HG03097 (cell line): ENCODE data around the gene ETHE1.
"Not testable (repeated sequence)": the region's sequence is repeated elsewhere in the genome, so short reads cannot be mapped to it uniquely, and the experiment has no call there.

ENCODE experiments used
- ATAC-seq: cut with Tn5 transposase; IDR thresholded peaks from one replicate; pipeline ENCODE4 v1.9.1; 2021; ENCODE audit not compliant: unreplicated experiment, low FRiP score

ETHE1 gene

DNA sequence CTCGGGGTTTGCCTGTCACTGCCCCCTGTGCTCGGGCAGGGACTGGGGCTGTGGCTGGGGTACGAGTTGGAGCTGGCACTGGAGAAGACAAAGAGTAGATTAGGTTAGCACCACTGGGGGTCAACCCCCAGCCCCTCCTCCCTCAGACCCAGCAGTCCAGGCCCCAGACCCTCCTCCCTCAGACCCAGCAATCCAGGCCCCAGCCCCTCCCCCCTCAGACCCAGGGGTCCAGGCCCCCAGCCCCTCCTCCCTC, 25.1 kb upstream of the ETHE1 start:
- ATAC-seq = no peak

DNA sequence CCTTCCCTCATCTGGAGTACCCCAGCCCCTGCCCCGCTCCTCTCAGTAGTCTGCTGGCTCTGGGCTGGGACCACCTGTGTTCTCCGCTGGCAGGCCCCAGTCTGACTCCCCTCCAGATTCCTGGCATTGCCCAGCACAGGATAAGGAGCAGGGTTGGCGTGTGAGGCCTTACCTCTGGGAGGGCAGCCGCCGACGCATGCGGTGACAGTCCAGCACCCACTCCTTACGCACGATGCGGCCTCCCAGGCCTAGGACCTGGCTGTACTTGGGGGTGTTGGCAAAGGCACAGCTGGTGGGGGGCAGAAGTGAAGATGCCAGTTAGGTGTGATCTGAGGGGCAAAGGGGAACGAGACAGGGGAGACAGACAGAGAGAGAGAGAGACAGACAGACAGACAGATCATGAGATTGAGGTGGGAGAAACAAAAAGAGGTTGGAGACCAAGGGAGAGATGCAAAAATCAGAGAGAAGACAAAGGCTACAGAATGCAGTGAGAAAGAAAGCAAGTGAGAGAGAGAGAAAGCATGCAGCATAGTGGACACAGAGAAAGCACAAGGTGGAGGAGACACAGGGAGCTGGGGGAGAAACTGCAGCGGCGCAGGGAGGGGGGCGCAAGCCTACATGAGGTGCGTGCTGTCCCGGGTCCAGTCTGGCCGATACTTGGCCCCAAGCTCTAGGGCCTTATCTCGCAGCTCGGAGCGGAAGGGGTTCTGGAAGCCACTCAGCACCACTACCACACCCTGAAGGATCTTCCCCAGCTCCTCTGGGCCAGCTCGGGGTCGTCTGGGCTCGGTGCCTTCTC, 24.6 kb upstream of the ETHE1 start:
- ATAC-seq = no peak

DNA sequence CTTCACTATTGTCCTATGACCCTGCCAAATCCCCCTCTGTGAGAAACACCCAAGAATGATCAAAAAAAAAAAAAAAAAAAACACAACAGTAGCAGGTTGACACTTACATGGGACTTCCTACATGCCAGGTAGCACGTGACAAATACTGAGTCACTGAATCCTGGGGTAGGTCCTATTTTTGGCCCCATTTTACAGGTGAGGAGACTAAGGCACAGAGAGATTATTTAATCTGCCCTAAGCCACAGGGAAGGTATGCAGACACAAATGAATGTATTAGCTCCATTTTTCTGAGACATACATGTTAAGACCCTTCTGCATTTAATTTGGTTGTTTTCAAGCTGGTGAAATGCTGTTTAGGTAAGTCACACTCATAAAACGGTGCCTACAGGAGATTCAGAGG, 21.7 kb upstream of the ETHE1 start:
- no peak for ATAC-seq

DNA sequence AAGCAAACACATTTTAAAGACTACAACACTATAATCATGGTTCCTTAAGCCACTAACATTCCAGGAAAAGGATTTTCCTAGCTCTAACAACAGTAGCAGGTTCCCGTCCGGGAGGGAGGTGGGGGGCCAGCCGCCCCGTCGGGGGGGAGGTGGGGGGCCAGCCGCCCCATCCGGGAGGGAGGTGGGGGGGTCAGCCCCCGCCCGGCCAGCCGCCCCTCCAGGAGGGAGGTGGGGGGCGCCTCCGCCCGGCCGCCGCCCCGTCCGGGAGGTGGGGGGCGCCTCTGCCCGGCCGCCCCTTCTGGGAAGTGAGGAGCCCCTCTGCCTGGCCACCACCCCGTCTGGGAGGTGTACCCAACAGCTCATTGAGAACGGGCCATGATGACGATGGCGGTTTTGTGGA, 20.9 kb upstream of the ETHE1 start:
- not testable (repeated sequence) for ATAC-seq

DNA sequence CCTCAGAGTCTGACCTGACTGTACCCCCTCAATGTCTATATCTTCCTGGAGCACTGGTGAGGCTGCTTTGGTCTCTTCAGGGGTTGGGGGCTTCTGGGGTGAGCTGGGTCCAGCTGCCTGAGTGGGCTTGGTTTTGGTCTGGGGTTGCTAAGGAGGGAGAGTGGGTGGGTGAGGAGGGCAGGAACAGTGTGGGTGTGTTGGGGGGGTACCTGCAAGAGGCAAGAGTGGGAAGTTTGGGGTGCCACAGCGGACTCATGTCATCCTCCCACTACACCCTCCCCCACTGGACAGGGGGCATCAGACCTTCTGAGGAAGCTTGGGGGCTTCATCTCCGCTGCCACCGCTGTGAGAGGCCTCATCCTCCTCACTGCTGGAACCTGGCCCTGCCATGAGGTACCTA, 19.6 kb upstream of the ETHE1 start:
- no peak for ATAC-seq

DNA sequence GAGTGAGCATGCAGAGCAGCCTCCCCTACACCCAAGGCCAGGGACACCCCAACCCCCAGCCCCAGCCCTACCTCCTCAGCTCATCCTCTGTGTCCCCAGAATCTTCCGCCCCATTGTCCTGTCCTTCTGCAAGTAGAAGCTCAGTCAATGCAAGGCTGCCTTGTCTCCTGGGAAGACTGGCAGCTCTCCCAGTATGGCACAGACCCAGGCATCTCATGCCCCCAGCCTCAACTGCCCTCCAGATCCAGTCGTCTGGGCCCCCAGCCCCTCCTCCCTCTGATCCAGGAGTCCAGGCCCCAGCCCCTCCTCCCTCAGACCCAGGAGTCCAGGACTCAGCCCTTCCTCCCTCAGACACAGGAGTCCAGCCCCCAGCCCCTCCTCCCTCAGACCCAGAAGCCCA, 19.0 kb upstream of the ETHE1 start:
- no peak for ATAC-seq

DNA sequence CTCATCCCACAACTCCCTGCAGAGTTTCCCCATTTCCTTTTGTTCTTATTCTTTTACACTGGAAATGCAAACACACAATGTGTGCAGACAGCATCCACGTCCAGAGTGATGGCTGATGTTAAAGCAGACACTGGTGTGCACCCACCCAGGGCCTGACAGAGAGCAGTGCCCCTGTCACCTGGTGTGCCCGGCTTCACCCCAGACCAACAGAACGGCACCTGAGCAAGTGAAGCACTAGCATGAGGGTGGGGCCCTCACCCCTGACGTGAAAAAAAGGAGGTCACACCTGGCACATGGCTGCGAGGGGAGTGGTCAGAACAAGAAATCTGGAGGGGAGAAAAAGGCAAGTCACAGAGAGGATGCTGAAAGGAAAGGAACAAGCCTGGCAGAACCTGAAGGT, 18.3 kb upstream of the ETHE1 start:
- ATAC-seq = no peak

DNA sequence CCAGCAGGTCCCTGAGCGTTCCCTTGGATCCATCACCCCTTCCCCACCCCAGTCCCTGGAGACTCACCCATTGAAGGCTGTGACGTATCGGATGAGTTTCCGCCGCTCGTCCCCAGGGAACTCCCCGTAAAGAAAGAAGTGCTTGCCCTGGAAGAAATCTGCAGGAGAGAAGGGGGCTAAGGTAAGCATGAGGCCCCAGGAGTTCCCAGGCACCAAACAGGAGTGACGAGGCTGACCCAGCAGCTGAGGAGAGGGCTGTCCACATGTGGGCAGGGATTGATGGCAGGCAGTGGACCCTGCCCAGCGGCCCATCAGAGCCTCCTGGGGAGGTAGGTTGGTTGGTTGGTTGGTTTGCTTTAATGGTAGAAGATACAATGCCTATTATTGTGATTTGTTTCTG, 17.1 kb upstream of the ETHE1 start:
- no peak for ATAC-seq

DNA sequence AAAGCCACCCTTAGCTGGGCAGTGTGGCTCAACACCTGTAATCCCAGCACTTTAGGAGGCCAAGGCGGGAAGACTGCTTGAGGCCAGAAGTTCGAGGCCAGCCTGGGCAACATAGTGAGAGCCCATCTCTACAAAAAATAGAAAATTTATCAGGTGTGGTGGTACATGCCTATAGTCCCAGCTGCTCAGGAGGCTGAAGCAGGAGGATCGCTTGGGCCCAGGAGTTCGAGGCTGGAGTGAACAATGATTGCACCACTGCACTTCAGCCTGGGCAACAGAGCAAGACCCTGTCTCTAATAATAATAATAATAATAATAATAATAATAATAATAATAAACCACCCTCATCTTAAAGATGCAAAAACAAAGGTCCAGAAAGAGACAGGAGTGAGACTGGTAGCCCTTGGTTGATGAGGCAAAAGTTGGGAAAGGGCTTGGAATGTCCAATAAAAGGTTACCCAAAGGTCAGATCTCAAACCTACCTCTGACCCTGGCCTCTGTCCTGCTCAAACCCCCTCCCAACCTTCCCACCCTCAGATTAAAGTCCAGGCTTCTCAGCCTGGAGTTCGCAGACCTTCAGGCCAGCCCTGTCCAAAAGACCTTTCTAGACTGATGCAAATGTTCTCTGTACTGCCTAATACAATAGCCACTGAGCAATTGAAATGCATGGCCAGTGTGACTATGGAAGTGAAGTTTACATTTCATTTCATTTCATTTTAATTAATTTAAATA, 15.1 kb upstream of the ETHE1 start:
- no peak for ATAC-seq

DNA sequence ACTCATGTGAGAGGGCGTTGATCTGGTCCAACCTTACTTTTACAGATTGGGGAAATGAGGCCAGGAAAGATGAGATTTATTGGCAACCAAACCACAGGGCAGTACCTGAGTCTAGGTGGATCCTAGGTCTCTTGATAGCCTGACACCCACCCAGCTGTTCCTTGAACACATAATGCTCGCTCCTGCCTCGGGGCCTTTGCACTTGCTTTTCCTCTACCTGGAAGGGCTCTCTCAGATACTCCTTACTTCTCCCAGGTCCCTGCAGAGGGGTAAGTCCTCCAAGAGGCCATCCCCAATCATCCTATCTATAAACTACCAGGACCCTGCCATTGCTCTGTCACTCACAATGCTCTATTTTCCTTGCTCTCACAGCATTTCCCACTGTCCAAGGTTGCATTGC, 13.4 kb upstream of the ETHE1 start:
- no peak for ATAC-seq

DNA sequence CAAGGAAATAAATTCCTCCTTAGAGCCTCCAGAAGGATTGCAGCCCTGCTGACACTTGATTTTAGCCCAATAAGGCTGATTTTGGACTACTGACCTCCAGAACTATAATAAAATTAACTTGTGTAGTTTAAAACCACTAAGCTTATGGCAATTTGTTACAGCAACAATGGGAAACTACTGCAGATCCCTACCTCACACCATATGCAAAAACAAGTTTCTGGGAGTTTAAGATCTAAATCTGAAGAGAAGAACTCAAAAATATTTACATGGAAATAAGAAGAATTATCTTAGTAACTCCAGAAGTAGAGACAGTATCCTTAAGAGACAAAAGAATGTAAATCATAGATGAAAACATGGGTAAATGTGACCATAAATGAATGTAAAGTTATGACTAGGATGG, 11.9 kb upstream of the ETHE1 start:
- no peak for ATAC-seq

DNA sequence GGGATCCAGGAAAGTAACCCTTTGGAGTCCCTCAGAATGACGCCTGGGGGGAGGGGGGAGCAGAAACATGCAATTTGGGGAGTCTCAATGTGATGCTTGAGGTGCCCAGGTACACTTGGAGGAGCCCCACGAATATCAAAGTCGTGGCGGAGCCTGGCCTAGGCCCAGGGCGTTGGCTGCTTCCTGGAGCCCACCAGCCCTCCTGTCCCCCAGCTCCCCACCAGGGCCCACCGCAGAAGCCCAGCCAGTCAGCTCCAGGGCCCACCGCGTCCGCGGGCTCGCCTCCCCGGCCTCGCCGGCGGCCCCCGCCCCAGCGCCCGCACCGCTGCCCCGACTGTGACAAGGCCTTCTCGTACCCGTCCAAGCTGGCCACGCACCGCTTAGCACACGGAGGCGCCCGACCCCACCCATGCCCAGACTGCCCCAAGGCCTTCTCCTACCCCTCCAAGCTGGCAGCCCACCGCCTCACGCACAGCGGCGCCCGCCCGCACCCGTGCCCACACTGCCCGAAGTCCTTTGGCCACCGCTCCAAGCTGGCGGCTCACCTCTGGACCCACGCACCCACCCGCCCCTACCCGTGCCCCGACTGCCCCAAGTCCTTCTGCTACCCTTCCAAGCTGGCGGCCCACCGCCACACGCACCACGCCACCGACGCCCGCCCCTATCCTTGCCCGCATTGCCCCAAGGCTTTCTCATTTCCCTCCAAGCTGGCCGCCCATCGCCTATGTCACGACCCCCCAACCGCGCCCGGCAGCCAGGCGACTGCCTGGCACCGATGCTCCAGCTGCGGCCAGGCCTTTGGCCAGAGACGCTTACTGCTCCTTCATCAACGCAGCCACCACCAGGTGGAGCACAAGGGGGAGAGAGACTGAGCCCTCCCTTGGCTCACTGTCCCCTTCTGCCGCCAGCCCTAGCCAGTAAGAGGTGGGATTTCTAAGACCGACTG, 8.1 kb upstream of the ETHE1 start:
- no peak for ATAC-seq

DNA sequence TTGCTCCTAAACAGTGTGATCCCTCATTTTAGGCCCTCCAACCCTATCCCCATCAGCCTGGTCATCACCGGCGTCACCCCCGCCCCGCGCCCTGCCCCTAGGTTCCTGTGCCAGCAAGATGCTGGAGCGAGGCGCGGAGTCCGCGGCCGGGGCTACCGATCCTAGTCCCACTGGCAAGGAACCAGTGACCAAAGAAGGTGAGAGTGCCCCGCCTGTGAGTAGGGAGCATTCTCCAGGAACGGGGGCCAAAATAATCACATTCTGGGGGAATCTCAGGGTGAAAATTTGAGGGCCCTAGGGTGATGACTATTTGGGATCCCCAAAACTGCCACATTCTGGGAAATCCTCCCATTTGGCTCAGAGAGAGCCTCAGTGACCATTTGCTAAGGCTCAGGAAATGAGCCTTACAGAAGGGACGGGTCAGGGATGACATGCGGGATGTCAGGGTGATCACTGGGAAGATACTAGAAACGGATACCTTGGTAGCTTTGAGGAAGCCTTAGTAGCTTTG, 7.4 kb upstream of the ETHE1 start:
- no peak for ATAC-seq

DNA sequence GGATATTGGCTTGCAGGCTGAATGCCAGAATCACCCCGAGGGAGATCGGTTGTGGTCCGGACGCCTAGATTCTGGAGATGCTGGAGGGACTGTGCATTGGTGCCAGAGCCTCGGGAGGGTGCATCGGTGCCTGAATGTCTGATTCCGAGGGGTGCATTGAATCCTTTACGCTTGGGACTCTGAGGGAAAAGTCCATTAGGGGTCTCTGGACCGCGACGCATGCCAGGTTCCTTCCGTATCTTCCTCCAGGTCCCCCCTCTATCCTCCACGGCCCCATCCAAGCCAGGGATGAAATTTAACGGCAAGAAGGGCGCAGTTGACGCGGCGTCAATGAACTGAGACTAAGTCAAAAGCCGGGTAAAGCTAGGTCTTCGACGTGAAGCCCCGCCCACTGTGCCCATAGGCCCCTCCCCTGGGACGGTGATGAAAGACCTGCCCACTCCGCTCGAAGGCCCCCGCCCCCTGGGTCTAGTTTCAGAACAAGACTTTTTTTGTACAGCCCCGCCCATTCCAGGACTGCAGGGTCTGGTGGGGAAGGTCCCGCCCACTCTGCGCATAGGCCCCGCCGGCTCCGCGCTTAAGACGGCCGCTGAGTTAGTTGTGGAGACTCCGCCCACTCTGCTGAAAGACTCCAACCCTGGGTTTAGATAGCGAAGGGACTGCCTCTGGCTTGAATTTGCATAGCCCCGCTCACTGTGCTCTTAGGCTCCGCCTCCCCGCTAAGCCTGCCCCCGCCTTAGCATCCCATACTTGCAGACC, 6.7 kb upstream of the ETHE1 start:
- ATAC-seq = peak; percentile 55

DNA sequence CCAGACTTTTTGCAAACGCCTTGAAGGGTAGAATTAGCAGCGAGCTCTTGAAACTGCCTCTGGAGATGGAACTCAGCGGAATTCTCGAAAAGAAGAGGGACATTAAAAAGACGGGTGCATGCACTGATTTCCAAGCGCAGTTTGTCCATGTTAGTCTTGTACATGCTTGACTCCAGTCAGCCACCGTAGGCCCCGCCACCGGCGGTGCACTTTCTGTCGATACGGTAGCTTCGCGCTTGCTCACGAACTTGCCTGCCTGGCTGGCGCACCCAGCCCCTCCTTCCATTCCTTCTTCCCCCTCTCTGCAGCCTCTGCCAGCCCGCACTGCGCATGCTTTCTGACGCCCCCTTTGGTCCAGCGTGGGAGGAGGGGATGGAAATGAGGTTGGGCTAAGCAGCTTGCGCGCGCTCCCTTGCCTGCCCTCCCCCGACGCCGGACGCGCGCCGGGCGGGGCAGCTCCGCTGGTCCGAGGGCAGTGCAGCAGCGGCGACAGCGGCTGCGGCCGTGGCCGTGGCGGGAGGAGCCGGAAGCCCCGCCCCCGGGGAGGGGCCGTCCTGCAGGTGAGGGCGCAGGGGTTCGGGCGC, 6.1 kb upstream of the ETHE1 start, which contains the start of gene ZNF575:
TSS of gene ZNF575 (plus strand) at position 227 of the 584 bp plus-strand sequence. CDS start 1,235 bp downstream, outside the sequence.
- peak; percentile 56 for ATAC-seq

DNA sequence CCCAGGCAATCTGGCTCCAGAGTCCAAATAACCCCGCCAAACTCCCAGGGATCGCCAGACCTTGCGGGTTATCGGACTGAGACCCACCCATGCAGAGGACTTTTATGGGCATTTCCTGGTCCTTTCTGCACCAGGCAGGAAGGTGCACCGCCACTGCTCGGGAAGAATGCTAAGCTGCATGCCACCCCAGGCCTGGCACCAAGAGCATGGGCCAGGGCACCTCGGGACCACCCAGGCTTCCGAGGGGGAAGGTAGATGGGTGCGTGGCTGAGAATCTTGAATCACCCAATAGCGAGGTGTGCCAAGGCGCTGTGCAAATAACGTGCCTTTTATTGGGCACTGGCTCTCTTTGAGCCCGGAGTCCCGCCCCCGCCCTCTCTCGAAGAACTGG, 5.6 kb upstream of the ETHE1 start:
- no peak for ATAC-seq

DNA sequence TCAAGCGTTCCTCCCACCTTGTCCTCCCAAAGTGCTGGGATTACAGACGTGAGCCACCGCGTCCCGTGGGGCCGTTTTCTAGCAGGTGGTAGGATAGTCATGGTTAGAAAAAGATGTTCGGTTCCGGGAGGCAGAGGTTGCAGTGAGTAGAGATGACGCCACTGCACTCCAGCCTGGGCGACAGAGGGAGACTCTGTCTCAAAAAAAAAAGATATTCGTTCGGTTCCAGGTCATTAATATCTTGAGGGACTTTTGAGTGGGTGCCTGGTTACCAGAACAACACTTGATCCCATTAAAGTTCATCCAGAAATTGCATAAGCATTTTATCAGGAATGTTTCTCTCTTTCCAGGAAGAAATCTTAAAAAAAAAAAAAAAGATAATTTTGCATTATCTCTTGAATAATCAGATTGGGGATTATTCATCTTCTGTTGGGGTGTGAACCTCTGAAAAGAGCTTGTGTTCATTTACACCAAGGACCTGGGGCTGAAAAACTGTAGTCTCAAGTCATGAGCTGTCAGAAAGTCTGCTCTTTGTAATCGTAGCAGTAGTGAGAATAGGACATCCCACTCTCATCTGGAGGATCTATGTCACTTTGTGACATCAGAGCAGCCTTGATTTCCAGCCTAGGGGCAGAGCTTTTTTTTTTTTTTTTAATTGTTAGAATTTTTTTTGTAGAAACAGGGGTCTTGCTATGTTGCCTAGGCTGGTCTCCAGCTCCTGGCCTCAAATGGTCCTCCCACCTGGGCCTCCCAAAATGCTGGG, 1.0 kb upstream of the ETHE1 start:
- no peak for ATAC-seq

DNA sequence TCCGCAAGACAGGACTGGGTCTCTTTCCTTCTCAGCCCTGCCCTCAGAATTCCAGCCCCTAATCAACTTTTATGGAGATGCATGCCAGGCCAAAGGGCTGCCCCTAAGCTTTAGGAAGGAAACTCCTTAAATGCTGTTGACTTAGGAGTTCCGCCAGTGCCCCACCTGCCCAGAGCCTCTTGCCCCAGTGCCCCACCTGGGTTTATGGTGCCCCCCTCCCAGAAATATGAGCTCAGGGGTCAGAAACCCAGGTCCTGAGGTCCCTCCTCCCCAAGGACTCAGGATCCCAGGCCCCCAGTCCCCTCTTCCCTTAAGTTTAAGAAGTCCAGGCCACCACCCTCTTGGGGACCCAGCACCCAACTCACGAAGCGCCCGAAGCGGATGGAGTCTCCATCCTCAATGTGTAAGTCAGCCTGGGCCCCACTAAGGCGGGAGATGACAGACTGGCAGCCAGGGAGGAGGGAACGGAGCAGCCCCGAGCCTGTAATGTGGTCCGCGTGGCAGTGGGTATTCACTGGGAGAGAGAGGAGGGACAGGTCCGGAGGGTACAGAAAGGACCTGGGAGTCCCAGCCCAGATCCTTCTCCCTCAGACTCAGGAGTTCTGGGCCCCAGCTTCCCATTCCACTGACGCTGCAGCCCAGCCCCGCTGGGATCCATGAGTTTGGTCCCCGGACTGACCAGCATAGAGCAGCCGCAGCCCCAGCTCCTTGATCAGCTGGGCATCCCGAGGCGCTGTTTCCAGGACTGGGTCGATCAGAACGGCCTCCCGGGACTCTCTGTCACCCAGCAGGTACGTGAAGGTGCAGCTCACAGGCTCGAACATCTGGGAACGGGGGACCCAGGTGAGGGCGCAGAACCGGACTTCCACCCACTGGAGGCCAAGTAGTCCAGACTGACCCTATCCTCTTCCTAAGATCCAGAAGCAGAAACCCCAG, 897 bp downstream of the ETHE1 start:
- ATAC-seq = no peak
